Prostate gland (tissue), 2 donors: Measurements from ENCODE around the gene RNF175. TPM values are rescaled to one million over a fixed set of nuclear protein-coding genes. Genes with fewer than 3 reads are reported as not detected.

Experiments
- DNase-seq: peaks from one replicate; pipeline ENCODE4 v3.0.0-alpha.2; 2019; ENCODE audit warnings: low spot score
- H3K27ac ChIP-seq, 2 donors: fragments of 200-600 bp; sonication (generic); 2 replicates each; pipeline ENCODE4 v1.5.1; 2017 to 2019
- H3K27me3 ChIP-seq: fragments of 200-600 bp; sonication (generic); replicated peaks from 2 replicates; pipeline ENCODE4 v1.5.1; 2019; ENCODE audit not compliant: insufficient read depth
- H3K36me3 ChIP-seq, 2 donors: fragments of 200-600 bp; sonication (generic); 1 replicate in 1 of 2; 2 replicates in 1 of 2; pipeline versions ENCODE4 v1.5.1 to v1.8.1; 2017 to 2019
- H3K4me1 ChIP-seq: fragments of 200-600 bp; sonication (generic); replicated peaks from 2 replicates; pipeline ENCODE4 v1.5.1; 2019
- H3K4me3 ChIP-seq, 2 donors: fragments of 200-600 bp; sonication (generic); 2 replicates each; pipeline ENCODE4 v1.5.1; 2017 to 2019
- H3K9me3 ChIP-seq: fragments of 200-600 bp; sonication (generic); 2 replicates; pipeline ENCODE4 v1.5.1; 2017
- POLR2A ChIP-seq: fragments of 450-650 bp; IDR thresholded peaks from one replicate; pipeline ENCODE4 v1.6.1; 2016; ENCODE audit warnings: antibody characterized with exemption, mild to moderate bottlenecking
- POLR2AphosphoS5 ChIP-seq: sonication (generic); formaldehyde crosslinking; IDR thresholded peaks from one replicate; pipeline ENCODE4 v1.6.1; 2017; ENCODE audit warnings: antibody characterized with exemption
- WGBS: methylation state at CpG from one replicate; pipeline ENCODE4 v1.1.5; 2018; 5-methylcytosine and 5-hydroxymethylcytosine counted together
- intact Hi-C: fragments of 100-400 bp; cut with DNase I; formaldehyde crosslinking; loops from one replicate; pipeline ENCODE4 v1.14.2; 2022
- total RNA-seq, 2 donors: library from RNA; depleted of rRNA; stranded (reverse); fragments of >200 nt; gene quantifications; one replicate each; pipeline ENCODE4 v1.1.0, GENCODE V29; 2016
- TF ChIP-seq, protein P1 (sequence below), 4 experiments: fragments of 200-600 bp in 2 of 4; fragments of 450-650 bp in 2 of 4; sonication (generic) in 2 of 4; IDR thresholded peaks; 1 replicate in 3 of 4; 2 replicates in 1 of 4; pipeline ENCODE4 v1.5.1; 2016 to 2019; ENCODE audit warnings: antibody characterized with exemption in 4 of 4, mild to moderate bottlenecking in 2 of 4, moderate library complexity in 2 of 4

Gene RNF175
- total RNA-seq, 2 donors from 2014 or later = 1.9 TPM; not detected in 1

DNA sequence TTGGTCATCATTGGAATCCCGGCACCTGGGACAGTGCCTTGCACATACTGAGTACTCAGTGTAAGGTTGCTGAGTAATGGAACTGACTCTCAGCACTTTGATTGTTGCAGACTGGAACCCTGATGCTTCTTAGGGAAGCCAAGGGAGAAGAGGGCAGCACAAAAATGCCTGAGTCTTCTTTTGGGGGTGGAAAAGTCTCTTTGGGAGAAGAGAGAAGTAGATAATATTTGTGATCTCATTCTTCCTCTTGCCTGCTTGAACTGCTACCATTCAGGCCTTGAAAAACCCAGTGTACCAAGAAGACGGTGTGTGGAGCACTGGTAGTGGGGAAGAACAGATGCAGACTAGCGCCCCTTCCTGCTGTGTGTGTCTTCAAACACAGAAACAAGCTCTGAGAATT lies 16.8 kb upstream of the RNF175 start:
- DNase-seq = no peak
- Histone ChIP-seq H3K27me3 (no peaks in the 10 kb centered on the region), H3K36me3 (no peaks in the 10 kb centered on the region), H3K9me3 (no peaks in the 10 kb centered on the region), H3K27ac (no peak overlapping the region), H3K4me3 (no peak overlapping the region), H3K4me1 (no peaks in the 10 kb centered on the region)
- intact Hi-C loops = no loop called here
- no peak for TF ChIP-seq POLR2AphosphoS5
- TF ChIP-seq POLR2A = no peak
- TF ChIP-seq, protein P1, sequence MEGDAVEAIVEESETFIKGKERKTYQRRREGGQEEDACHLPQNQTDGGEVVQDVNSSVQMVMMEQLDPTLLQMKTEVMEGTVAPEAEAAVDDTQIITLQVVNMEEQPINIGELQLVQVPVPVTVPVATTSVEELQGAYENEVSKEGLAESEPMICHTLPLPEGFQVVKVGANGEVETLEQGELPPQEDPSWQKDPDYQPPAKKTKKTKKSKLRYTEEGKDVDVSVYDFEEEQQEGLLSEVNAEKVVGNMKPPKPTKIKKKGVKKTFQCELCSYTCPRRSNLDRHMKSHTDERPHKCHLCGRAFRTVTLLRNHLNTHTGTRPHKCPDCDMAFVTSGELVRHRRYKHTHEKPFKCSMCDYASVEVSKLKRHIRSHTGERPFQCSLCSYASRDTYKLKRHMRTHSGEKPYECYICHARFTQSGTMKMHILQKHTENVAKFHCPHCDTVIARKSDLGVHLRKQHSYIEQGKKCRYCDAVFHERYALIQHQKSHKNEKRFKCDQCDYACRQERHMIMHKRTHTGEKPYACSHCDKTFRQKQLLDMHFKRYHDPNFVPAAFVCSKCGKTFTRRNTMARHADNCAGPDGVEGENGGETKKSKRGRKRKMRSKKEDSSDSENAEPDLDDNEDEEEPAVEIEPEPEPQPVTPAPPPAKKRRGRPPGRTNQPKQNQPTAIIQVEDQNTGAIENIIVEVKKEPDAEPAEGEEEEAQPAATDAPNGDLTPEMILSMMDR (IDR thresholded peaks at IDR 0.05) = no peak
- 85% methylated on average over 3 of the region's 3 CpGs for WGBS

DNA sequence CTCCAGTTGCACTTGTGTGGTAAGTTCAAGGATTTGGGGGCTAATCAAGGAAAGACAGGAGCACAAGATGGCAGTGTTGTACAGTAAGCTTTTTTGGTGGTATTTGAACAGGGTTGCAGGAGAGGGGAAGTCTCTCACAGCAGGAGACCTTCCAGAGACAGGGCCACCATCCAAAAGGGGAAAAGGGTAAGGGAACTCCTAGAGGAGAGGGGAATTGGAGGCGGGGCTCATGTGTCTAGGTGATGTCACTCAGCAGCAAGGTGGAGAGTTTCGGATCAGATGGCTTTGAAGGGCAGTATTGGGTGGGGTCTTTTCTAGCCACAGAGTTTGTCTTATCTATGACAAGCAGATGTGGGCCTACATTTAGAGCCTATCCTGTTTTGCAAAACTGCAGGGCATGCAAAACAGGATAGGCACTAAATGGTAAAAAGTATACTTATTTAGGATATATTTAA lies 13.4 kb upstream of the RNF175 start:
- H3K27ac ChIP-seq = no peak overlapping the region
- DNase-seq = no peak
- WGBS = 90% methylated on average over 2 of the region's 2 CpGs
- H3K4me1 ChIP-seq = no peaks in the 10 kb centered on the region
- H3K36me3 ChIP-seq = no peaks in the 10 kb centered on the region
- no peak overlapping the region for H3K4me3 ChIP-seq
- intact Hi-C loops = no loop called here
- no peaks in the 10 kb centered on the region for H3K27me3 ChIP-seq
- TF ChIP-seq POLR2A (no peak), POLR2AphosphoS5 (no peak)
- TF ChIP-seq, protein P1 (IDR thresholded peaks at IDR 0.05) = no peak
- no peaks in the 10 kb centered on the region for H3K9me3 ChIP-seq

DNA sequence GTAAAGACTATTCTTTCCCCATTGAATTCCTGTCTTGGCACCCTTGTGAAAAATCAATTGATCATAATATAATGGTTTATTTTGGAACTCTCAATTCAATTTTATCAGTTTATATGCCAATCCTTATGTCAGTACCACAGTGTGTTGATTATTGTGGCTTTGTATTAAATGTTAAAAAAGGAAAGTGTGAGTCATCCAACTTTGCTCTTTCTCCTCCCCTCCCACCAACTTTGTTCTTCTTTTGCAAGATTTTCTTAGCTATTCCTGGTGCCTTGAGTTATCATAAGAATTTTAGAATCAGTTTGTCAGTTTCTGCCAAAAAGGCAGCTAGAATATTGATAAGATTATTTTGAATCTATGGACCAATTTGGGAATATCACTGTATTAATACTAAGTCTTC lies 11.2 kb upstream of the RNF175 start:
- no peak for DNase-seq
- Histone ChIP-seq H3K27me3 (no peaks in the 10 kb centered on the region), H3K9me3 (no peaks in the 10 kb centered on the region), H3K36me3 (no peaks in the 10 kb centered on the region), H3K4me3 (no peak overlapping the region), H3K4me1 (no peaks in the 10 kb centered on the region), H3K27ac (no peak overlapping the region)
- TF ChIP-seq, protein P1 (IDR thresholded peaks at IDR 0.05) = no peak
- TF ChIP-seq POLR2A (no peak), POLR2AphosphoS5 (no peak)
- intact Hi-C loops = no loop called here

DNA sequence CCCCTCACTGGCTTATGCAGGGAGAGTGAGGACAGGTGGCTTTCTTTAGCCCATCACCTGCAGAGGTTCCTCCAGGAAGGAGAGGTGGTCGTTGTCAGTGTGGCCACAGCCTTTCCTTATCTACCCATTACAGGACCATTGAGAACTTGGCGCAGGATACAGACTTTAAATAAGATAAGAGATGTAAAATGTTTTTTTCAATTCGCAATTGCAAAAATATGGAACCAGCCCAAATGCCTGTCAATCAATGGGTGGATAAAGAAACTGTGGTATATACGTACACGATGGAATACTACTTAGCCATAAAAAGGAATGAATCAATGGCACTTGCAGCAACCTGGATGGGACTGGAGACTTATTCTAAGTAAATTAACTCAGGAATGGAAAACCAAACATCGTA lies 6.9 kb upstream of the RNF175 start:
- H3K4me3 ChIP-seq = no peak overlapping the region
- no peaks in the 10 kb centered on the region for H3K4me1 ChIP-seq
- 92% methylated on average over 6 of the region's 6 CpGs for WGBS
- TF ChIP-seq, protein P1 (IDR thresholded peaks at IDR 0.05) = no peak
- TF ChIP-seq POLR2AphosphoS5 (no peak), POLR2A (no peak)
- DNase-seq = no peak
- no peaks in the 10 kb centered on the region for H3K9me3 ChIP-seq
- H3K36me3 ChIP-seq = no peaks in the 10 kb centered on the region
- intact Hi-C loops = no loop called here
- H3K27me3 ChIP-seq = no peaks in the 10 kb centered on the region
- H3K27ac ChIP-seq = no peak overlapping the region

DNA sequence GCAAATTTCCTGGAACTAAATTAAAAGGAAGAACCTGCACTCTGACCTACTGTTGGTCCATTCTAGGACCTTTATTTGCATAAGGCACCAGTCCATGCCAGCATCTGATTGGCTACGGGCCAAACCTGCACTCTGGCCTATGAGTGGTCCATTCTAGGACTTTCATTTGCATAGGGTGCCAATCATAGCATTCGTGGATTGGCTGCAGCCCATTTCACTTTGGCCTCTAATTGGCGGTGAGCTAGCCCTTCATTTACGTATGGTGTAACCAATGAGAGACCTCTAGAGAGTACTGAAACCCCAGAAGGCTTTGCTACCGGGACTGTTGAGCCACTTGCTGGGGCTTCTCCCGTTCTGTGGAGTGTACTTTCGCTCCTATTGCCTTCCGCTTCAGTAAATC lies 6.1 kb upstream of the RNF175 start:
- TF ChIP-seq, protein P1 (IDR thresholded peaks at IDR 0.05) = no peak
- no peak for TF ChIP-seq POLR2A
- TF ChIP-seq POLR2AphosphoS5 = no peak
- no peaks in the 10 kb centered on the region for H3K27me3 ChIP-seq
- intact Hi-C loops = no loop called here
- WGBS = 89% methylated on average over 8 of the region's 8 CpGs
- H3K4me3 ChIP-seq = no peak overlapping the region
- no peaks in the 10 kb centered on the region for H3K36me3 ChIP-seq
- no peak for DNase-seq
- H3K4me1 ChIP-seq = no peaks in the 10 kb centered on the region
- no peak overlapping the region for H3K27ac ChIP-seq
- H3K9me3 ChIP-seq = no peaks in the 10 kb centered on the region
